NCI-H146 treated with DMSO at 0.1 percent for 48 hours (cell line): ENCODE measurements around the gene PTPRN2.
A peak's percentile ranks its signal among the peaks of the same experiment; 100 is the strongest.

Experiments
- DNase-seq: peaks from one replicate; lab custom pipeline; 2025; ENCODE audit not compliant: unreplicated experiment; lab: John Stamatoyannopoulos, UW

Gene PTPRN2

DNA sequence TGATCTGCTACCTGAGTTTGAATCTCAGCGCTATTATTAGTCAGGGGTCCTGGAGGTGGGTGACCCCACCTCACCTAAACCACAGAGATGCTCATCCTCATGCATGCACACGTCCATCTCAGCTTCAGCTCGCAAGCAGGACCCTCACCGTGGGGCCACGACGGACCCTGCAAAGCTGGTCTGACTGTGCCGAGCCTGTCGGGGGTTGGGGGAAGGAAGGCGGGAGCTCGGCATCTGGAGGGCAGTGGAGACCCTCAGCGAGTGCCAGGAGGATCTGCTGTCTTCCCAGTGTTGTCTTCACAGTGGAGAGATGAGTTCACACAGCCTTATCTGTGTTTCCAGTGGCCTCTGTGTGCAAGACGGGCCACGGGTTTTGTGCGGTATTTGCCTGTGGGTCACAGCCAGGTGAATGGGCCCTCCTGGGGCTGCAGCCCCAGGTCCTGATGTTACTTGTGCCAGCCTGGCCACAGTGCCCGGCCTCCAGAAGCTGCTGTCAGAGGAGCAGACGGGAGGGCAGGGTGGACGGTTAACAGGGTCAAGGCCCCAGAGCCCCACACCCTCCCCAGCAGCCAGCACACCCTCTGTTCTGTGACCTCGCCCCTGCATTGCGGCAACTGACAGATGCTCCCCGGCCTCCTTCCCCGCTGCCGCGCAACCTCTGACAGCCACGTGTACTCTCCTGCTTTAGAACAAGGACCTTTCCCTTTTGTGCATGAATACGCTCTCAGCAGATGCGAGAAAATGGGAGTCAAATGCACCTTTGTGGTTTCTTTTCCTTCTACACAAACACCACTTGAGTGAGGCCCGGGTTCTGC, 722.1 kb downstream of the PTPRN2 start:
- no peak for DNase-seq

DNA sequence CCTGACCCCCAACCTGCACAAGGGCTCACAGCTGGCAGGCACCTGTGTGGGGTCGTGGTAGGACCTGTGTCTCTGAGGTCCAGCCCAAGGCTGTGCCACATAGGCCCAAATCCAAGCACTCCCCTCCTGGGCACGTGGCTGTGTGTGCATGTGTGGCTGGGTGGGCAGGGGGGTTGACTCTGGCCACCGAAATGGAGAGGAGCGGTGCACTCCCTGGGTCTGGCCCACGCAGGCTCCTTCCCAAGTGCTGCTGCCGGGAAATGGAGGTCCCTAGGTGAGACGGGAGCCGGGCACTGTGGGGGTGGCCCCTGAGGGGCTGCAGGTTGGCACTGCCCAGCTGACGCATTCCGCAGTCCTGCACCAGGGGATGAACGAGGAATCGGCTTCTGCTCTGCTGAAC, 722.7 kb downstream of the PTPRN2 start:
- no peak for DNase-seq

DNA sequence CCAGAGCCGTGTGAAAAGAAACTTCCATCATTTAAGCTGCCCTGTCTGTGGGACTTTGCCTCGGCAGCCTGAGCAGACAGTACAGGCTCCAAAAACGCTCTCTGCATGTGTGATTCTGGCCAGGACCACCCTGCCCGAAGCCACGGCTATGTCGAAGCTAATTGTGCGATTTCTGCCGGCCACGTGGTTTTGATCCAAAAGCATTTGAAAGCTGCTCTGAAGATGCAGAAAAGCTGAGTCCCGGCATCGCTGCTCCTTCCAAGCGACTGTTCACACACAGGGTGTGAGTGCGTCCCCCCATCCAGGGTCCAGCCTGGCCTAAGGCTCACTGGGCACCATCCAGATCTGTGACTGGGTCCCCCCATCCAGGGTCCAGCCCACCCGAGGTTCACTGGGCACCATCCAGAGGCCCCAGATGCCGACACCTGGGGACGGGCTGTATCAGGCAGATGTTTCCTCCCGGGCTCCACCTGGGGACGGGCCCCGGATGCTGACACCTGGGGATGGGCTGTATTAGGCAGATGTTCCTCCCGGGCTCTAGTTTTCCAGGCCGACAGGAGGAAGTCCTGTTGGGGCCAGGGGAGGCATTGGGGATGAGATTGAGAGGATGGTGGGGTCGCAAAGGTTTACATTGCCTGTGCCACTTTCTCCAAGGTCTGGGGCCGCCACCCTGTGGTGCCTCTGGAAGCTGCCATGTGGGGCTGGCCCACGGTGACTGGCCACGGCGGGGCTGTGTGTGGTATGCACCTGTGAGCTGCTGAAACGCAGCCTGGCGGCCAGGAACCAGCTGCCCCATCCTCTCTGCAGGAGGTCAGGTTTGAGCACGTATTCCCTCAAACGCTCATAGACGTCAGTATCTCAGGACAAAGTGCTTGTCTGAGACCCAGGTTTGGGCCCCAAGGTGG, 723.5 kb downstream of the PTPRN2 start:
- DNase-seq: no peak

DNA sequence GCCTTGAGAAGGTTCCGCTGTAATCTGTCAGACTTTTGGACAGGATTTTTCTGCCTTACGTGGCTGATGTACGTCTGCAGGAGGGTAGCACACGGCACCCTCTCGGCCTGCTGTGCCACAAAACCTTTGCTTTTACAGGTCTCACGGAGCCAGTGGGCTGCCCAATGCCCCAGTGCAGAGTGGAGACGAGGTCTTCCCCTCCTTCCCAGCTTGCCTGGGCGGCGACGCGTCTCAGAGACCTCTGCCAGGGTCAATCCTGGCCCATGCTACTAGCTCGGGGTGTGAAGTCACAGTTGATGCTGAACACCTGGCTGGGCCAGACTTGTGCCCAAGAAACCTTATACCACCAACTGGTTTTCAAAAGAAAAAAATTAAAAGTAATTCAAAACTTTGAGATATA, 724.4 kb downstream of the PTPRN2 start:
- no peak for DNase-seq

DNA sequence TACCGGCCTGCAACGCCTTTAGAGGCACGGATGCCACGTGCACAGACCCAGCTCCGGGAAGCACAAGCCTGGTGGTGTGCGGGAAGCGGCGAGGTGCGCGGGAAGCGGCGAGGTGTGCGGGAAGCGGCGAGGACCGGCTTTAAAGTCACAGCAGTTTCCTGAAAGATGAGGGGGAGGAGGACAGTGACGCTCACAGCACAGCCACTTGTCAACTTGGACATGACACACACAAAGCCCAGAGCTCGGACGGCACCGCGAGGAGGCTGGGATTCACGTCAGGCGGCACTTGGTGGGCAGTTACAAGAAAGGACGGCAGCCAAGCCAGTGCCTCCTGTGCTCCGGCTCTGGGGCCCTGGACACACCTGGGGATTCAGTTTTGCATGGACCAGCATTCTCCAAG, 724.9 kb downstream of the PTPRN2 start:
- no peak for DNase-seq

DNA sequence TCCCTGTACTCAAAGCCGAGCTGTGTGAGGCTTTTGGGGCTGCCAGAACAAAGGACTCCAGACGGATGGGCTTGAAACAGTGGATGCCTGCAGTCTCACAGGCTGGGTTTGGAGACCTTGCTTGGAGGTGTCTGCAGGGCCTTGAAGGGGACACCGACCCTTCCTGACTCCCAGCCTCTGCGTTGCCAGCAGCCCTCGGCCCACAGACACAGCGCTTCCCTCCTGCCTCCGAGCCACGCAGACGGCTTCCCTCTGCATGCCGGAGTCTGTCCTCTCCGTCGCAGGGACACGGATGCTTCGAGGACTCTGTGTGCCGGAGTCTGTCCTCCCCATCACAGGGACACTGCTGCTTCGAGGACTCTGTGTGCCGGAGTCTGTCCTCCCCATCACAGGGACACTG, 726.1 kb downstream of the PTPRN2 start:
- DNase-seq: no peak

DNA sequence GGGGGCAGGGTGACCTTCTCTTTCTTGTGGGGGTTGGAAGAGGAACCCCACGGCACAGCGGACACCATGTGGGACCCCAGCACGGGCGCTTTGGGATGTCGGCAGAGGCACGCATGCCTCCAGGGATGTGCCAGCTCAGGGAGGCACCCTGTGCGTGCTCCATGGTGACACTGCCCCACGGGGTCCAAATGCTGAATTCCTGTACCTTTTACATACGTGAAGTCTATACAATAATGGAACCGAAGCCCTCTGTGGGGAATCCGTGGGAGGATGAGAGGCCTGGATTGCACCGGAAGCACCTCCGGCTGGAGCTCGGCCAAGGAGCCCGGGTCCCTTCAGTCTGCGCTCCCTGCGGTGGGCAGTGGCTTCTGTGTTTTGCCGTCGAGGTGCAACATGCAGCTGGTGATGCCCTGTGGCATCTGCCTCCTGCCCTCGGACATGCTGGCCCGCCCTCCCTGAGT, 726.6 kb downstream of the PTPRN2 start:
- DNase-seq: no peak

DNA sequence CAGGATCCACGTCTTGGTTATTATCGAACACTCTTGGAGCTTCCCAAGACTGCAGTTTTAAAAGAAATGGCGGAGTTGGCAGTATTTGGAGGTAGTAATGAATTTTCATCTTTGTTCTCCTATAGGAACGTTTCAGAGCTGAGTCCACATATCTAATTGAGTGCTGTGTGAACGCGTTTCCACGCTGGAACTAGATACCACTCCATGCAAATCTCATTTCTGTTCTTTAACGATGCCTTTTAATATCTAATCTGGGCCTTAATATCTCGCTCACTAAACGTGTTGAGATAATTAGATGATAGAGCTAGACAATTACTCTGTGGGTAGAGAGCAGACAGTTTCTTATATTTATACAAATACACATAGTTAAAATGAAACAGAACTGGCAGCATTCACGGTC, 727.2 kb downstream of the PTPRN2 start:
- DNase-seq: no peak

DNA sequence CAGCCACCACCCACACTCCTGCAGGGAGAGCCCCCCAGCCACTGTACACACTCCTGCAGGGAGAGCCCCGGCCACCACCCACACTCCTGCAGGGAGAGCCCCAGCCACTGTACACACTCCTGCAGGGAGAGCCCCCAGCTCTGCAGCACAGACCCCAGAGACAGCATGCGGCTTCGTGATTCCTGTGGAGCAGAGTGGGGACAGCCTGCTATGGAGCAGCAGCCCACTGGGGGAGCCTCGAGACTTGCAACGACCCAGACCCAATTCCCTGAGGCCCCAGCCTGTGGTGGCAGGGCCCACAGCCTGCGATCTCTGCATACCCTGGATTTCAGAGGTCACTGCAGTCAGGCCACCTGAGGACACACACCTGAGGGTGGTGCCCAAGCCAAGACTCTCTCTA, 727.7 kb downstream of the PTPRN2 start:
- DNase-seq: no peak

DNA sequence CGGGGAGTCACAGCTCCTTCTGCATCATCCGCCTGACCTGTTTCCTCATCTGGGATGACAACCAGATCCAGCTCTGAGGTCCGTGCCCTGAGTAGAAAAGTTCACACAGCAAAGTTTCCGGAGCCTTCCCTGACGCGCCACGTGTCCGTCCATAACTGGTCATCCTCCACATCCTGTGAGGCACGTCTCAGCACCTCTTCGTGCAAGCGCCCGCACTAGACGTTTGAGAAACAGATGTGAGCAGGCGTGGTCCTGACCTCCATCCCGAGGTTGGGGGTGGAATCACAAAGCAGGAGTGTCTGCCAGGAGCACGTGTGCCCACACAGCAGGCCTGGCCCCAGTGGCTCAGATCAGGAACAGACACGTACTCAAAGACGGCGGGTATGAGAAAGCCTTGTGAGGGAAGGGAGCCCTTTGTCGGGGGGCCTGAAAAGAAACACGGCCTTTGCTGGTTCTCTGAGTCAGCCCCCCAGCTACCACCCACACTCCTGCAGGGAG, 730.0 kb downstream of the PTPRN2 start:
- no peak for DNase-seq

DNA sequence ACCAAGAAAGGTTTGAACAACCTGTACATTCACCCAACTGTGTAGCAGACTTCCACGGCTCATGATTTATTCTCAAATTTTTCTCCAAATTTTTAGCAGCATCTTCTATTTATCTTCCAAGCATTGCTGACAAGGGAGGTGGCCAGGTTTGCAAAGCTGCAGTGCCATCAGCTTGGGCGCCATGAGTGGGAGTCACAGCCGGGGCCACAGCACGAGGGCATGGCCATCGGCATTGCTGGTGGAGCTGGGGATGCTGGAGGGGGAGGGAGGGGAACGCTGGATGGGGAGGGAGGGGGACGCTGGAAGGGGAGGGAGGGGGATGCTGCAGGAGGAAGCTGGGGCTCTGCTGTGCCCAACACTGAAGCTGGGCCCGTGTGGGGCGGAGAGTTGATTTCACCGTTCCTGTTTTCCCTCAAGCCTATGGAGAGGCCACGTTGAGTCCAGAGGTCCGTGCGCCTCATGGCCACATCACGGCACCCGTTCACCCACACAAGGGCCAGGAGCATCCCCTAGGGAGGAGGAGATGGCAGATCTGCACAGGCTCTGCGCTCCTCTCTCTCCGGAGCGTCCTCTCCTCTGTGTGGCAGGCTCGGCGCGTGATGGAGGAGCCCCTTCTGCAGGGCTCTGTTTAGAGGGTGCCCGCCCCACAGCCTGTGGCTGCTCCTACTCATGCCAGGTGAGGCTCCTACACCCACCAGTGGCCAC, 730.6 kb downstream of the PTPRN2 start:
- DNase-seq: no peak

DNA sequence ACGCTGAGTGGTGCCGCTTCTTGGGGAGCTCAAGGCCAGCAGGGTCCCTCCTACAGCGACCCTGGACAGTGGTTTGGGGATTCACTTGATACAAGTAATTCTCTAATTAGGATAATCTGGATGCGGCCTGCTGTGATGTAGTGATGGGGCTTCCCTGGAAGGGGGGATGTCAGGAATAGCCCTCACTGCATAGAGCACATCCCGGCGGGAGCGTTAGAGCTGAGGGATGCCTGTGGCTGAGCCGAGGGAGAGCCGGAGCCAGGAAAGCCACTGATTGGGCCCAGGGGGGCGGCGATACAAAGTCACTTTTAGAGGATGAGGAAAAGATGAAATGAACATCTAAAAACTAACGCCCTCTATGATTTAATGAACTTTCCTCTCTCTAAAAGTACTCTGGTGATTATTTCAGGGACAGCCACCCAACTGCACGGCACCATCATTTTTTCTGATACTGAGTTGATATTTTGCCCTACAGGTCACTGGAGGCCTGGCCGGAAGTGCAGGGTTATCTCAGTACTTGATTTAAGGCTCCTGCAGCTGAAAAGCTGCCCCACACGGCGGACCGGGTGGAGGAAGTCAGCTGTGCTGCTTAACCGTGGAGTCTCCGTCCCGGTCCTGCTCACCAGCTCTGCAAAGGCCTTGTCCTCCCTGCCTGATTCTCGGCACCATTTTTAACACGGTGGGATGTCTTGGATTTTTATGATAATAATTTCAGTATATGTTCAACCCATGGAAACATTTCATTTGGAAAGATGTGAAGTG, 732.0 kb downstream of the PTPRN2 start:
- no peak for DNase-seq

DNA sequence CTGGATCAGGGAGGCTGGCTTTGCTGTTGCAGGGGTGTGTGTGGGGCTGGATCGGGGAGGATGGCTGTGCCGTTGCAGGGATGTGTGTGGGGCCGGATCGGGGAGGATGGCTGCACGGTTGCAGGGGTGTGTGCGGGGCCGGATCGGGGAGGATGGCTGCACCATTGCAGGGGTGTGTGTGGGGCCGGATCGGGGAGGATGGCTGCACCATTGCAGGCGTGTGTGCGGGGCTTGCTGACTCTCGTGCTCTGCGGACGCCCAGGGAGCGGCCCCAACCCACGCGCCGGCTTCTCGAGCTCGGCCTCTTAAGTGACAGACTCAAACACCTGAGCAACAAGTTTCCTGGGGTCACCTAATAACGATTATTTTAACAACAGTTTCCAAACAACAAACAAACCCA, 732.6 kb downstream of the PTPRN2 start:
- no peak for DNase-seq

DNA sequence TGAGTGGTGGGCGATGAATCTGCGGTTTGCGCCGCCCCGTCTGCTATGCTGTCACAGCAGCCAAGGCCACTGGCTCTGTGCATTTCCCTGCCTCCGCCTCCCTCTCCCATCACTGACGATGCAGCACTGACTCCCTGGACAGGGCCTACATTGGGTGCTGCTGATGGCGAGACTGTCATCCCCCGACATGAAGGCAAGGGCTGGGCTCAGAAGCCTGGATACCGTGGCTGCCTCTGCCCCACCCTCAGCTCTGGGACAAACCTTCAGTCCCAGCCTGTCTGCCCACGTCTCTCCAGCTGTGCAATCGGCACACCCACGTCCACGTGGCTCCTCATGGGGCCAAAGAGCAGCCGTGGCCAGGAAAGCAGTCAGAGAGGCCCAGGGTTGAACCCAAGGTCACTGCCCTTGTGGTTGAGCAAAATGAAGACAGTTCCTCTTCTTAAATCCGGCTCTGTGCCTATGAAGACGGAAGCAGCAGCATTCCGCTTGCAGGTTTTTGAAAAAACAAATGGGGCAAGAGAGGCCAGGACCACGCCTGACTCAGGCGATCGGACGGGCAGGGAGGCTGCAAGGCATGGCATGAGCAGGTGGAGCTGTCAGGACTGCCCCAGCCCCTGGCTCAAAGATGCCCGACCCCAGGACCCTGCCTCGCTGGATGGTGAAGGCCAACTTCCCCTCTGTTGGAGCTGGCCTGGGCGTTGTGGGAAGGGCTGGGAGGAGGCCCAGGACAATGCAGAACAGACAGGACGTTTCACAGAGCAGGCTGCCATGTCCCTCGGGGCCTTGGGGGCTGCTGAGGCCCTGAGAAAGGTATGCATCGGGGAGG, 733.3 kb downstream of the PTPRN2 start:
- no peak for DNase-seq

DNA sequence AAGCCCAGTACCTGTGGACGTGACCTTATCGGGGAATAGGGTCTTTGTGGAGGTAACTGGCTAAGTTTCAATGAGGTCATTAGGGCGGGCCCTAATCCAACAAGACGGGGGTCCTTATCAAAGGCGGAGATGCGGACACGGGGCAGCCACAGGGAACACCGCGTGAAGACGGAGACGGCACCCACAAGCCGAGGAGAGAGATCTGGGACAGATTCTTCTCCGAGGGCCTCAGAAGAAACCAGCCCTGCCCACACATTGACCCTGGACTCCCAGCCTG, 733.9 kb downstream of the PTPRN2 start:
- DNase-seq: no peak

DNA sequence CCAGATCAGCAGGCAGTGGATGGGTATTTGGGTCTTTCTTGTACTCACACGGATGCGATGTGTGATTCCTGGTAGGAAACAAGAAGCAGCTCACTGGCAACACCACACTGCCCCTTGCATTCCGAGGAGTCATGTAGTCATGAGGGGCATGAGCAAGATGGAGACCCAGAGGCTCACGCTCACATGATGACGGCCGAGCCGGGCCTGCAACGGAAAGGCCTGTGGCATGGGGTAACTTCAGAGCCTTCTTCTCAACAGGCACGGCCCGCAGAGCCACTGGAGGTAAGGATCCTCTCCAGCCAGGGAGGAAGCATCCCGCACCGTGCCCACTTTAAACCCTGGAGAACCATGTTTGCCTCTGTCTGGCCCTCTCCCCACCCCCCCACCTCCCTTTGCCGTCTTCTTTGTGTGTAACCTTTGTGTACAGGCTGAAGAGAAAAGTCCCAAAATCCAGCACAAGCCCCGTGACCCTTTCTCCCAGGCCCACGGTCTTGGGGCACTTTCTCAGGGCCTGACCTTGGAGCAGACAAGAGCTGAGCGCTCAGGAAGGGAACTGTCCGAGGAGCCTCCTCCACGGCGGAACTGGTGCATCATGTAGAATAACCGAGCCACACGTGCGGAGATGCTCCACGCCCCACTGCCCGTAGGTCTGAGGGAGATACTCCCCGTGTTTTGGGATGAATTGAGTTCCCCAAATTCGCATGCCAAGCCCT, 734.4 kb downstream of the PTPRN2 start:
- DNase-seq: no peak

DNA sequence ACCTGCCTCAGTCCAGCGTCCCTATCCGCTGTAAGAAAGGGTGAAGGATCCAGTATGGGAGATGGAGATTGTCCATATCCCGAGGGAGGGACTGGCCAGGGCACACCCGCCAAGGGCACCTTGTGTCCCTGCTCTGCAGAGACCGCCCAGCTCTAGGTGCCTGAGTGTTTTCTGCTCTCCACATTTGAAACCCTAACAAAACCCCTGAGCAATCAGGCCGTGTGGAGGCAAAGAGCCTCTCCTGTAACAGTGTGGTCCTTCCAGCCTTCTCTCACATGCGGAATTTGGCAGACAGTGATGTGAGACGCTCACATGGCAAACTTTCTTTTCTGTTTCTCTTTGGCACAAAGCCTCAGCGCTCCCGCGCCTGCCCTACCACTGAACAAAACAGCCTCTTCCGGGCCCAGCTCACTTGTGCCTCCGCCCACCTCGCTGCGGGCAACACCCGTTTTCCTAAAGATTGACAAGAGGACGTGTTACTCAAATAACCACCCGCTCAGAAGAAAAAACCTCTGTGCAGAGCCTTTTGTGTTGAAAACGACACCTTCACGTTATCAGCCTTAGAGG, 736.0 kb downstream of the PTPRN2 start:
- peak; percentile 89 for DNase-seq

DNA sequence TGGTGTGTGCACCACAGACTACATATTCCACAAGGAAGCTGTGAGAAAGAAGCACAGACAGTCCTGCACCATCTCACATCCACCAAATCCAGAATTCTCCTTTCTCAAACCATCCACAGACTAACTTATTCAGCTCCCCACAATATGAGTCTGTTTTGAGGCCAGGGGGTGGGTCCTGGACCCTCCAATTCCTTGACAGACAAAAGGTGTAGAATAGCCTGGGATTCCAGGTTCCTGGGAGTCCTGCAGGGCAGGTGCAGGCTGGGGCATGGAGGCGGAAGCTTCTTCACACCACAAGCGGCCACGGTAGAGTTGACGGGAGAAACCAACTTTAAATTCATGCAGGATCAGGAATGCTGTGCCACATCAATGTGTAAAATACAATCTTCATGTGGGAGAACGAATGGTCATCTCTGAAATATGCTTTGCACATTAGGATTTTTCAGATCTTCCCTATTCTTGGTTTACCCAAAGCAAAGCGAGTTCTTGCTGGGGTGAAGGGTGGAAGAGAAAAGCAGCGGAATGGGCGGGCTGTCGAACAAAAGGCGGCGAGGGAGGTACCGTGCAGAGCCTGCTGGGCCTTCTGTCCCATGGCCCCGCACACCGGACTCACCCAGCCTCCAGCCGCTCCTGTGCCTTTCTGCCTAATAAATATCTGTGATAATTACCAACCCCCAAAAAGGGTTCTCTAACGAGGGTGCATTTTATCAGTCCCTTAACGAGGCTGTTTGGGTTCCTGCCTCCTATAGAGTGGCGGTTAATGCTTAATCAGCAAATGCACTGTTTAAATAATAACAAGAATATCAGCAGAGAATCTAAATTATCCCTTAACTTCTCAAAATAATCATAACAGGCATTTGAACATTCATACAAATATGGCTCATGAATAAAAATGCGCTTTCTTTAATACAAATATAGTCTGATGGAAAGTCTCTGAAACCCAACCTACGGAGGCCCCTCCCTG, 736.9 kb downstream of the PTPRN2 start:
- no peak for DNase-seq
